GM21825 (cell line): ENCODE results near the gene KCNQ2.

Experiments
- ATAC-seq: cut with Tn5 transposase; IDR thresholded peaks from one replicate; pipeline ENCODE4 v1.9.1; 2021; ENCODE audit warnings: mild to moderate bottlenecking, moderate library complexity; ENCODE audit not compliant: unreplicated experiment

The KCNQ2 gene

DNA sequence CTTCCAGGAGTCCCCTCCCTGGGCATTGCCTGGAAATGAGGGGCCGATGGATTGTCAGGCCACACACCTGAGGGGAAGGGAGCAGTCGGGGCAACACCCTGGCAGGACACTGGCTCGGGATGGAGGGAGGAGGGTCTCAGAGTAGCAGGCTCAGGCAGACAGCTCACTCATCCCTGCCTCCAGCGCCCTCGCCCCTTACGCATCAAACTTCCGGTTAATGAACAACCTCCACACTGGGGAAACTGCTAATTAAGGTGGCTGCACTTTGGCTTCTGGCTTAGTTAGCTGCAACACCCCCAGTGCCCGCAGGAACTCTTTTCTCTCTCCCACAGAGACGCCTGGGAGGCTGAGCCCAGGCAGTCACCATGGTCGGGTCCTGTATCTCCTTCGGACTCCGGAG is 98.0 kb downstream of the KCNQ2 start:
- no peak for ATAC-seq

DNA sequence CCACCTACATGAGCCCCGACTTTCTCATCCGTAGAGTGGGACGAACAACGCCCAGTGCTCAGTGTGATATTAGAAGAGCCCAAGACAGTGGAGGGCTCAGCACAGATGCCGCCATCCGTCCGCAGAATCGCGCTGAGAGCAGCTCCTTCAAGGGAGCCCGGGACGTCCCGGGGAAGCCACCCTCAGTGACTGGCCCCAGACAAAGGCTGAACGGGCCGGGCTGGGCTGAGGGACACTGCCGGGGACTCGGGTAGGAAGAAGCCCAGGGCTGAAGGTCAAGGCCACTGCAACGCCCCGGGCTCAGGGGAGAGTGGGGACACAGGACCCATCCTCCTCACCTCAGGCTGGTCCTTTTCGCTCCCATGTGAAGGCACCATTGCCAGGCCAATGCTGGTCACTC is 98.5 kb downstream of the KCNQ2 start:
- no peak for ATAC-seq

DNA sequence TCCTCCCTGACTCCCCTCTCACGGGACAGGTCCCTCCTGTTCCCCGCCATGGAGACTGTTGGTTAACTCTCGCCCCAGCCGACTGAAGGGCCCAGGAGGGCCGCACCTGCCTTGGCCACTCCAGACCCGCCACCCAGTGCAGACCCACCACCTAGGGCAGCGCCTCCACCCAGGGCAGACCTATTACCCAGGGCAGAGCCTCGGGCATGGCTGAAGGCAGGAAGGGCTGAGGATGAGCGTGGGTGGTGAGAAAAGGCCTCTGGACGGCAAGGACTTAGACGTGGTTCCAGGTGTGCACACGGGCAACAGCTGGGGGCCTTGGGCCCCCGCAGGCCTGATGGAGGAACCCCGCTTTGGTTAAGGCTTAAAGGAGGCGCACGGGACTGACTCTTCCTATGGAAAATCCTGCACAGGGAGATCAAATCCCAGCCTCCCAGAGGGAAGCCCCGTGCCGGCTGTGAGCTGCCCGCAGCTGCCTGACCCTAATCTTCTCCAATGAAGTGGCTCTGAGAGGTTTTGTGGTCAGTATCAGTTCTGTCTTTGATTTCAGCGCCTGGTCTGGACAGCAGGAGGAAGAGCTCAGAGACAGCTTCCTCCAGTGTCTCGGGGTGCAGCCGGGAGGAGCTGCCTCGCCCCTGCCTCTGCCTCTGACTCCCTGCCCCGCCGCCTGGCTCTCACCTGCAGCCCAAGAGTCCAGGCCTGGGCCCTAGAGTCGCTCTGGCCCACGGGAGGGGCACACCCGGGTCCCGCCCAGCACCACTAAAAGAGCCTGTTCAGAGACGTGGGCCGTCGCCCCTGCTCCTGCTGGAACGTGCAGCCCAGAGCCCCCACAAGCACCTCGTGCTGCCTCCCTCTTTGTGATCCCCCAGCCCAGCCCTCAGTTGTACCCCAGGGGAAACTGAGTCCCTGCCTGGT is 99.2 kb downstream of the KCNQ2 start:
- no peak for ATAC-seq

DNA sequence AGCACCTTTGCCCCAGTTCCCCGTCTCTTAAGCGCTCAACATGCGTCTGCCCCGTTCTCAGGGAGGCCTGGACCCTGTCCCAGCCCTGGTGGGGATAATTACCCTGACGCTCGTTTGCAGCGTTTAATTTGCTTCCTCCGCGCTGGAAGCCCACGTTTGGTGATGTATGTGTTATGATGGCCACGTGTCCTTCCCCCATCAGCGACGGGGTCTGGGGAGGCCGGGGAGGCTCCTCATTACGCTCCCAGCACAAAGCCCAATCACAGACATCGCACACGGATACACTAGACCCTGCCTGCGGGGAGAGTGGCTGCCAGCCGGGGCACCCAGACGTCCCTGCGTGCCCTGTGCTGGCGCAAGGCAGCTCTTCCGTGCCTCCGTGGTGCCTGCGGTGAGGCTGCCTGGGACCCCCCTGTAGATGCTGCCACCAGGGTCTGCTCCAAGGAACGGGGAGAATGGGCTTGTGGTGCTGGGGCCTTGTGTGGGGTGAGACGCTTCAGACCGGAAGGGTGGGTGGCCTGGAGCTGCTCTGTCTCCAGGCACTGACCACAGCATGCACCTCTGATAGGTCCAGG is 101.1 kb downstream of the KCNQ2 start:
- no peak for ATAC-seq

DNA sequence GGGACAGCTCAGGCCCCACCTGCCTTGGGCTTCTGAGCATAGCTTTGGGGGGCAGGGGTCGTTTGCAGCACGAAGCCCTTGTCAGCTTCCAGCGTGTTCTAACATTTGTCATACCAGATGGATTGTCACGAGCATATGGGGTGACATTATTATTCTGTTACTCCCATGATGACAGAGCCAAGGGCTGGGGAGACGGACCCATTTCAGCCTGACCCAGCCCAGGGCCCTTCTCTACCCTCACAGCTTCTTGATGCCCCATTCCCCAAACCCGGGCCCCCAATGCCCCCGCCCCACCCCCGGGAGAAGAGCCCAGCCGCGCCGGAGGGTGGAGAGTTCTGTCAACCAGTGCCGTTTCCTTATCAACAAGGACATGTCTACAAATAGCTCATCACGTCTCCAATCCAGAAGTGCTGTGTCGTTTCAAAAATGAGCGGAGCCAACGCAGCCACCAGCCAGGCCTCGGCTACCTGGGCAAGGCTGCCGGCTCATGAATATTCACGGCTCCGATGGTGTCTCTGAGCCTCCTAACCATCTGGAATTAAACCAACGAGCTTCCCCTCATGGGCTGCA is 101.8 kb downstream of the KCNQ2 start:
- ATAC-seq: no peak

DNA sequence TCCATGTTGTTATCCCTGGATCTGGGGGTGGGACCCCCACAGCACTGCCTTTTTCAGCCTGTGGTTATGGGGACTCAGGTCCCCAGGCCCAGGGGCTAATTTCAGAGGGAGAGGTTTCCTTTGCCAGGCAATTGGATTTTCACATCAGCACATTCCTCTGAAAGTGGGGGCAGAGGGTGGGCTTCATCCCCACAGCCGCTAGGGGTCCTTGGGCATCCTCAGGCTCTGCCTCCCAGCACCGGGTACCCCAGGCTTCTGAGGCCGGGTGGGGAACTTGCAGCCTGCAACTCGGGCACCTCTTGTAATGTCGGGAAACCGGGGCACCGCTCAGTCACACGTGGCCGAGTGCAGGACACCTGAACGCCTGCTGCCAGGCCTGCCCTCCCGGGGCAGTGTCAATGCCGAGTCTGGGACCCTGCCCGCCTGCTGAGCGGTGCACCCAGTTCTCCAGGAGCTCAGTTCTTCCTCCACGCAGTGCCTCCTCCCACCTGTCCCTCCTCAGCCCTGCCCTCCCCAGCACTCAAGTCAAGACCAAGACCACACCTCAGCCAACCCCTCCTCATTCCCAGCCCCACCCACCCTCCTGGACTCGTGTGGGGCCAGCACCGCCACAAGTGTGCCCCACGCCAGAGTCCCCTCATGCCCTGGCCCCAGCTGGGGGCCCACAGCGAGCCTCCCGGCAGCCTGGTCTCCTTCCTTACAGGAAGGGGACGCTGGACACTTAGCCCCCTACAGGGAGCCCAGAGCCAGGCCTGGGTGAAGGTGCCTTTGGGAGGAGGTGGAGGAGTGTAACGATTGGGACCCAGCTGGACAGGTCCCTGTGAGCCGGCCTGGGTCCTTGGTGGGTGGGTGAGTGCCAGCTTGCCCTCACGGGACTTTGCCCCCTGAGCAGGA is 102.5 kb downstream of the KCNQ2 start:
- ATAC-seq: no peak

DNA sequence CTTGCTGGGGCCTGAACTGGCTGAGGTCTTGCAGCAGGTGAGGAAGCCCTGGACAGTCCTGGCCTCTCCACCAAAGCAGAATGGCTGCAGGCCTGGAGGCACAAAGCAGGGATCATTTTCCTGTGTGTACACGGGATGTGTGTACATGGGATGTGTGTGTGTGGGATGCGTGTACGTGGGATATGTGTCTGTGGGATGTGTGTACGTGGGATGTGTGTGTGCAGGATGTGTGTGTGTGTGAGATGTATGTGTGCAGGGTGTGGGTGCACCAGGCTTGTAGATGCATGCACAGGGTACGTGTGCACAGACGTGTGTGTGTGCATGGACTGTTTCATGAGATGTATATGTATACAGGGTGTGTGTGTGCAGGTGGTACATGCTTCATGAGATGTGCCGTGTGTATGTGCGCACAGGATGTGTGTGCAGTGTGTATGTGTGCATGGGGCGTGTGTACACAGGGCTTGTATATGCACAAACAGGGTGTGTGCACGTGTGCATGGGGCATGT is 103.4 kb downstream of the KCNQ2 start:
- no peak for ATAC-seq

DNA sequence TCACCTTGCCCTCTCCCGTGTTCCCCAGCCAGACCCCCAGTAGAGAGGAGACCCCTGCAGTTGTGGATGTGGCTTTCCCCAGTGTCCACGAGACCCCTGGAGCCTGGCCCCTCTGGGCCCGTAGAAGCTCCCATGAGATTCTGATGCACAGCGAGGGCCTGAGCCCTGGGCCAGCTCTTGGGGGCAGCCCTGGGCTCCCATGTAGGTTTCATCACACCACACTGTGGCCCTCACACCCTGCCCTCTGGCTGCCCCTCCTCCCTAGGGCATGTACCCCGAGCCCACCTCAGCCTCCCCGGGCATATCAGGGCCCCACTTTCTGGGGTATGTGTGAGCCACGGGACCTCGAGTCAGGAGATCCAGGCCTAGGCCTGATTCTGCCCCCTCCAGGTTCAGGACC is 104.3 kb downstream of the KCNQ2 start:
- no peak for ATAC-seq

DNA sequence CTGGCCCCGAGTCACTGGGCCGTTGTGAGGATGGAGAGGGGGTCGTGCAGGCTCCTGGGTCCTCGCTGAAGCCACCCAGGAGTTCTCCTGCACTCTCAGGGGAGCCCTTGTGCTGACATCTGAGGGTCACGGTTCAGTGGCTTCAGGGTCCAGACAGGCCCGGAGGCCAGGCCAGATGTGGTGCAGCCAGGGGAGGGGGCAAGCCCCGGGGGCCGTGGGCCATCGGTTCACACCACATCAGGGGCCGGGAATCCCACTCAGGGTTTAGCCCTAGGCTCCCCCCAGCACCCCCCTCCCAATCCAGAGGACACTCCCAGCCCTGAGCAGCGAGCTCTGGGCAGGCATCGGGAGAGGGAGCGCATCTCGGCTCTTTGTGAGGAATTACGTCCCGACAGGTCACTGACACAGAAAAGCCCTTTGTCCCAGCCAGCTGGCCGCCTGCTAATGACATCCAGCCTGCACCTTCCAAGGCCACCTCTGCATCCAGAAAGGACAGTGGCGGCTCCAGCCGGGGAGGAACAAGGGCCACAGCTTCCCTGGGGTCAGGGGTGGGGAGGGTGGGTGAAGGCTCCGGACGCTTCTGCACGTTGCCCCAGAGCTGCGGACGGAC is 104.9 kb downstream of the KCNQ2 start:
- ATAC-seq: no peak

DNA sequence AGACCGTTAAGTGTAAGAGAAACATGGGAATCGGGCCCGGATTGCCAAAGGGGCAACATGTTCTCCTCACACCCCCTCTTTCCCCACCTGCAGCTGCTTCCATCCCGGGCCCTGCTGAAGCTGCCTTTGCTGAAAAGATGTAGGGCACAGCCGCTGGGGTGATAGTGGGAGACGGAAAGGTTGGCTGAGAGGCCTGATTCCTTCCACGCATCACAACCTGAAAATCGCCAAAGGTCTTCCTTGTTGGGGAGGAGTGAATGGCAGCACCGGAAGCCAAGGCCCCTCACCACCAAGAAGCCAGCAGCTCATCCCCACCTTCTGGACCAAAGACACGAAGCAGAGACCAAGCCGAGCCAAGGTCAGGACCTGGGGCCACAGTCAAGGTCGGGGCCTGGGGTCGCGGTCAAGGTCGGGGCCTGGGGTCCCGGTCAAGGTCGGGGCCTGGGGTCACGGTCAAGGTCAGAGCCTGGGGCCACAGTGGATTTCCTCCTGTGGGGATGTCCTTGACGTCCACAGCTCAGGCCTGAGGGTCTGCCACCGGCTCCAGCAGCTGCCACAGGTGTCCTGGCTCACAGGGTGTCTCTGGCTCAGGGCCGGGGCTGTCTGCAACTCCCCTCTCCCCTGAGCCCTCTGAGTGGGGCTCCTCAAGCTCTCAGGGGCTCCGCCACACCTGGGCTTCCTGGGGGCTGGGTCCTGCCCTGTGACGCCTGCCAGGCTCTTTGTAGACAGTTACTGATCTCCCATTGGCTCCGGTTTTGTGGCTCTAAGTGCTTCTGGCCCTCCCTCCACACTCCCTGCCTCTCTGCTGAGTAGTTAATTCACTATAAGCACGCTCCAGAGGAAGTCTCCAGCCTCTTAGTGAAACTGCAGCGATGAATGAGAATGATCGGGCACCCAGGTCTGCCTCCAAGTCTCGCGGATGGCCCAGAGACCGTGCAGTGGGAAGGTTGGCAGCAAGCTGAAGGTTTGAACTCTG is 105.8 kb downstream of the KCNQ2 start:
- no peak for ATAC-seq

DNA sequence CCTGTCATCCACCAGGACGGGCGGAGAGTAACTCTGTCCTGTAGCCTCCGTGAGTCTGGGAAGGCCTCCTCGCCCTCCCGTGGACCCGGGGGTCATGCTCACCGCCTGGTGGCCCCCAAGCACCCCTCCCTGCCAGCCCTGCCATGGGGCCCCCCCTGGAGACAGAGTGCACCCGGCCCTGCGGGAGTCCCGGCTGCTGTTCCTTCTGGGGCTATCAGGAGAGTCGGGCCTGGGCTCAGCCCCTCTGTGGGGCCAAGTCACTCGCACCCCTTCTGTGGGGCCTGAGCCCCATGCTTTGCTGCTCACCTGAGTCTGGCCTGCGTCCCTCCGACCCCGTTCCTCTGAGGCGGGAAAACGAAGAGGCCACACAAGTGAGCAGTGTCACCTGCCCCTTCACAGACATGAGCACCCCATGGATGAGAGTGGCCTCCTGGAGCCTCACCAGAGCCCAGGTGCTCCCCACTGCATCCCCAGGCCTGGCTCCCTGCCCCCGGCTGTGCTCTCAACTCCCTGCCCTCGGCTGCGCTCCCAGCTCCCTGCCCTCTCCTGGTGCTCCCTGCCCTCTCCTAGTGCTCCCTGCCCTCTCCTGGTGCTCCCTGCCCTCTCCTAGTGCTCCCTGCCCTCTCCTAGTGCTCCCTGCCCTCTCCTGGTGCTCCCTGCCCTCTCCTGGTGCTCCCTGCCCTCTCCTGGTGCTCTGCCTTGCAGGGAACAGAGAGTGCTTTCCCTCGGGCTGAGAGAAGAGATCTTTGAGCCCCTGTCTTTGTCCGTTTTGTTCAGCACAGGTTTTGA is 106.7 kb downstream of the KCNQ2 start:
- no peak for ATAC-seq

DNA sequence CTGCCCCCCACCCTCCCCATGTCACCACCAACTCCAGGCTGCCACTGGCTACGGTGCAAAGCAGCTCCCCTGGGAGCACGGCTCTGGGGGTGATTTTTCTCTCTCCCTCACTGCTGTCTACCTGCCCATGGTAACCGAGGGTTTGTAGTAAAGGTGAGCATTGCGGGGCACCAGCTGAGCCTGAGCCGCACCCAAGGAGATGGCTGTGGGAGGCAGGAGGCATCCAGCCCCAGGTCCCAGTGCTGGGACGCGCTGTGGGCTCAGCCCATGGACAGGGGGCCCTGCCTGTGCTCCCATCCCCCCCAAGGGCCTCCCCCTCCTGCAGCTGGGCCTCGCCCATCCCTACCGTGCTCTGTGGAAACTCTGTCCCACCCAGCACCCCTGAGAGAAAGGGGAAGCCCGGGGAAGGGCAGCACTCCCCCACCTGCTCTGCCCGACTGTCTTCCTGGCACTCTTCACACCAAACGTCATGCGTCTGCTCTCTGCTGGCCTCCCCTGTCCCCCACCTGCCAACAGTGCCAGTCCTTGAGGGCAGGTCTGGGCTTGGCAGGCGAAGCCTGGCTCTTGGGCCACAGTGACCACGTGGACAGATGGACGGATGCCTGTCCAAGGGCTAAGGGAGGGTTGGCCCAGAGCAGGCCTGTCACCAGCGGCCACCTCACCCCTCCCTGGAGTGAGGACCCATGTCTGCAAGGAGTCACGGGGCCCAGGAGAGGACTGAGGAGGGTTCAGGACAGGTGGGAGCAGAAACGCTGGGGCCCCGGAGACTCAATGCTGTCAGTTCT is 107.5 kb downstream of the KCNQ2 start:
- ATAC-seq: no peak

DNA sequence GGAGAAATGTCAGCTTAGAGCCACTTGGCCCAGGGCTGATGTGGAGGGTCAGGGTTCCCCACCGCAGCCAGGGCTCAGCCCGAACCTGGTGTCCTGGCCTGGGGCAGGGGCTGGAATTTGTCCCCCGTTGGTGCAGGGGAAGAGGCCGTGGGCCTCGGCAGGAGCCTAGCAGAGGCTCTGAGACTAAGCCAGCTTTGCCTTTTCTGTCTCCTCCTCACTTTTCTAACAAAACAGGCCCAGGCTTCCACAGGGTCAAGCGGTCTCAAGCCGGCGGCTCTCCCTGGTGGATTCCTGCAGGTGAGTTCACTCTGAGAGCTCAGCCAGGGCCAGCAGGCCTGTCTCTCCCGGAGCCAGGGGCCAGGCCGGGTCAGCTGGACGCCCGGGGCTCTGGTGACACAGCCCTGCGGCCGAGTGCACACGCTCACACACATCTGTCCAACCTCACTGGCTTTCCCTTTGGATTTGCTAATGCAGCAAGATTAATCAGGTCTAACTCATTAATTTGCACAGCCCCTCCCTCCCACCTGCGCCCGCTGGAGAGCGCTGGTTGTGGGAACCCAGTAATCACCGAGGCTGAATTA is 108.4 kb downstream of the KCNQ2 start:
- ATAC-seq: no peak

DNA sequence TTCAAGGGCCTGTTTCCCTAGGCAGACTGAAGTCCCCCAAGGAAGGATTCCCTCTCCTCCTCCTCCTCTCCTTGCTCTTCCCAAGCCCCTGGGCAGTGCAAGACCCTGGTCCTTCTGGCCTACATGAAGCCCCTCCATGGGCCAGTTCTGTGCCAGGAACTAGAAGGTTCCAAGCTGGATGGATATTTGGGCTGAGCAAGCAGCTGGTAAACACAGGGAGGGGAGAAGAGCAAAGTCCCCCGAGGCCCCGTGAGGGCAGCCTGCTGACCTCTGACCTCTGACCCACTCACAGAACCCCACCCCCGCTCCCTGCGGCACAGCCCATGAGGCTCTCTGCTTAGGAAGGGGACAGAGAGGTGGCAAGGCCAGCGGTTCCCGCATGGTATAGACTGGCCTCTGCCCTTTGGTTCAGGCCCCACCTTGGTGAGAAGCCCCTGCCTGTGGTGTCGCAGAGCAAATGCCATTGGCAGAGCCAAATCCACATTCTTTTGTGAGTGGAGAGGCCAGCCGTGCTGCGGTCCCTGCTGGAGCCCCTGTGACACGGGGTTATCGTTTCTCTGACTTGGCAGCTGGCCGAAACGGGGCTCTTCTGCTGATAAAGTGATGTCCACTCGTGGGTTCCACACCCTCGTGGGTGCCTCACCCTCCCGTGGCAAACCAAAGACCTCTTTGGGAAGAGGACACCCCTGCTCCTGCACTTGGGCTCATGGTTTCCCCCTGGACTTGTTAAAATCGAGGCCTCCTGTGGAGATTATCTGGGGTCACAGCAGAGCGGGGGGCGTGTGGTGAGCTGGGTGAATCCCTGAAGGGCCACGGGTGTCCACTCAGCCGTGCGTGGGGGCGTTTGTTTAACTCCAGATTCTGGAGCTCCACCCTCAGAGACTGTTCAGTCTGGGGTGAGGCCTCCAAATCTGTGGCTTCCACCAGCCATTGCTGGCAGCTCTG is 109.2 kb downstream of the KCNQ2 start:
- ATAC-seq: no peak

DNA sequence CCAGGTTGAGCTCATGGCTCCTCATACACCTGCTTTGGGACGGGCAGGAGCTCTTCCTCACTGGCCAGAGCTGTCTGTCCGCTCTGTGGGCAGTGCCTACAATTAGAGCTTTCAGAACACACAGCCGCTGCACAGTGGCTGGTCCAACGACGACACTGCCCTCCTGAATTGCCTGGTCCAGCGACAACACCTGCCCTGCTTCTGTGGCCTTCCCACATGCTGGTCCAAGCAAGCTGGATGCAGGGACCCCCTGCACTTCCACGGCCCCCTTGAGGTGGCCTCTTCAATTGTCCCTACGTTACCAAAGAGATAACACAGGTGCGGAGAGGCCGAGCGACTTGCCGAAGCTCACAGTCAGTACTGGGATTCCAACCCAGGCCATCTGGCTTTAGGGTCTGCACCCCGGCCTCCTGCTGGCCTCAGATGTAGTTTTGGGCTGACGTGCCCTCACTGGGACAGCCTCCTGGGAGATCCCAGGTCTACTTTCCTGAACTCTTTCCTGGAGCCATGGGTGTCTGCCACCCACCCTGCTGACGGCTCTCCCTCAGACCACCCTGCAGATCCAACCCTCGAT is 109.9 kb downstream of the KCNQ2 start:
- no peak for ATAC-seq
